ENCODE measurements around the gene AADACL4.

The AADACL4 gene

DNA sequence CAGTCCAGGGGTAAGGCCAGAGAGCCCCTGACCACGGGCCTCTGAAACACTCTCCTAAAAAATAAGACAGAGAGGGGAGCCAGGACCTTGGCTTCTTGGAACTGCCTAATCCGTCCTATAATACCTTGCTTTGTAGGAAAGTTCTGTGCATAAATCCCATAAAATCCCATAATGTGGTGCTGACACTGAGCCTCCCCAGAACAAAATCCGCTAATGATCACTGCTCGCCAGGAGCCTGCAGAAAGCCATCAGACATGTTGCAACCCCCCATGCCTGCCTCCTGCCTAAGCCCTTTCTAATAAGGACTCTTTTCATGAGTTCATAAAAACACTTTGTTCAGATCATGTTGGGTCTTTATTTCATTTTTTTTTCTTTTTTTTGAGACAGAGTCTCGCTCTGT lies 16.6 kb upstream of the AADACL4 start:
- H3K4me3 ChIP-seq (ENCODE audit: control insufficient read depth, low read depth, low read length), result no peak overlapping the region
- TF ChIP-seq, protein P1, sequence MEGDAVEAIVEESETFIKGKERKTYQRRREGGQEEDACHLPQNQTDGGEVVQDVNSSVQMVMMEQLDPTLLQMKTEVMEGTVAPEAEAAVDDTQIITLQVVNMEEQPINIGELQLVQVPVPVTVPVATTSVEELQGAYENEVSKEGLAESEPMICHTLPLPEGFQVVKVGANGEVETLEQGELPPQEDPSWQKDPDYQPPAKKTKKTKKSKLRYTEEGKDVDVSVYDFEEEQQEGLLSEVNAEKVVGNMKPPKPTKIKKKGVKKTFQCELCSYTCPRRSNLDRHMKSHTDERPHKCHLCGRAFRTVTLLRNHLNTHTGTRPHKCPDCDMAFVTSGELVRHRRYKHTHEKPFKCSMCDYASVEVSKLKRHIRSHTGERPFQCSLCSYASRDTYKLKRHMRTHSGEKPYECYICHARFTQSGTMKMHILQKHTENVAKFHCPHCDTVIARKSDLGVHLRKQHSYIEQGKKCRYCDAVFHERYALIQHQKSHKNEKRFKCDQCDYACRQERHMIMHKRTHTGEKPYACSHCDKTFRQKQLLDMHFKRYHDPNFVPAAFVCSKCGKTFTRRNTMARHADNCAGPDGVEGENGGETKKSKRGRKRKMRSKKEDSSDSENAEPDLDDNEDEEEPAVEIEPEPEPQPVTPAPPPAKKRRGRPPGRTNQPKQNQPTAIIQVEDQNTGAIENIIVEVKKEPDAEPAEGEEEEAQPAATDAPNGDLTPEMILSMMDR (conservative IDR thresholded peaks at IDR 0.05; ENCODE audit: control insufficient read depth, insufficient read depth, low read depth, low read length), result no peak

DNA sequence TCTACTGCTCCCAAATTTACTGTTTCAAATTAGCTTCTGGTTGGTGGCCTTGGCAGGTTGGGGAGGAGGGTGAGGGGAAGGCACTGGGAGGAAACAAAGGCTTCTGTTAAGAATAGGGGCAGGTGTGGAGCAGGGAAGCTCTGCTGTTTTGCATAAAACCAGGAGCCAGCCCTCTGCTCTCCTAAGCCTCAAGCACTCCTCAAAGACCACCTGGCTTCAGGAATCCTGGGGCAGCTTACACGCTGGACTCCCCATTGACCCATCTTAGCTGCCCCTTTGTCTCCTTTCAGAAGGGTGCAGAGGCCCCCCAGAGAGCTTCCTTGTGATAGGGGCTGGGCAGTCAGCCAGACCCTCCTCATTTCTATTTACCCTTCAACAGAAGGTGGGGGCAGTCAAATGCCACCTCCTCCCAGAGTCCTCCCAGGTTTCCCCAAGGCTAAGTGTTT lies 14.4 kb upstream of the AADACL4 start:
- no peak overlapping the region for H3K4me3 ChIP-seq (ENCODE audit: control insufficient read depth, low read depth, low read length)
- DNase-seq (ENCODE audit: low read depth), result no peak
- TF ChIP-seq, protein P1 (conservative IDR thresholded peaks at IDR 0.05; ENCODE audit: control insufficient read depth, insufficient read depth, low read depth, low read length), result no peak

More for the DNA sequence above, 16.6 kb upstream of the AADACL4 start:
- DNase-seq (ENCODE audit: low read depth), result no peak

DNA sequence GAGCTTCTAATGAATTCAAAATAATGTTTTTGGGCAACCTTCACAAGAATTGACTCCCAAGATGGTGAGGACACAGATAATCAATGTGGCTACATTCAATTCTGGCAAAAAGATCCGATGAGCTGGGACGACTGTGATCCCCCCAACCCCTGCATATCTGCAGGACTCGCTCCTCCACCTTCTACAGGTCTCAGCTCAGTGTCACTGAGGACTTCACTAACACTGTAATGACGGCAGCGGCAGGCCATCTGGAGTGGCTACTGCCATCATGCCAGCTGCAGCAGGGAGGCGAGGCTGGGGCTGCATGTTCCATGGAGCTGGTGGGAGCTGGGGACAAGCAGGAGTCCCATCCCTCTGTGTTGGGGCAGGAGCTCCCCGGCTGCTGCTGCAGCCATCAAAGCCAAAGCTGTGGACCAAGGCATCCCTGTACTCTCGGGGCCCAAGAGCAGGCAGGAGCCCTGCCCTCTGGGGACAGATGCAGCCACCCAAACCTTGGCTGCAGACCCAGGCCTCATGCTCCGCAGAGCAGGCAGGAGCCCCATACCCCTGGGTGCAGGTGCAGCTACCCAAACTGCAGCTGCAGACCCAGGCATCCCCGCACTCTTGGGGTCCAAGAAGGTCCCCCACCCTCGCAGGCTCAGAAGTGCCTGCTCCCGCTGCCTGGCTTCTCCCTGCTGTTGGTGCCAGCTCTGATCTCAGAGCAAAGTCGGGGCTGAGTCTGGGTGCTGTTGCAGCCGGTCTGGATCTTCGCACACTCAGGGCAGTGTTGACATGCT lies 13.7 kb upstream of the AADACL4 start:
- no peak overlapping the region for H3K4me3 ChIP-seq (ENCODE audit: control insufficient read depth, low read depth, low read length)
- no peak for DNase-seq (ENCODE audit: low read depth)
- TF ChIP-seq, protein P1 (conservative IDR thresholded peaks at IDR 0.05; ENCODE audit: control insufficient read depth, insufficient read depth, low read depth, low read length), result no peak

DNA sequence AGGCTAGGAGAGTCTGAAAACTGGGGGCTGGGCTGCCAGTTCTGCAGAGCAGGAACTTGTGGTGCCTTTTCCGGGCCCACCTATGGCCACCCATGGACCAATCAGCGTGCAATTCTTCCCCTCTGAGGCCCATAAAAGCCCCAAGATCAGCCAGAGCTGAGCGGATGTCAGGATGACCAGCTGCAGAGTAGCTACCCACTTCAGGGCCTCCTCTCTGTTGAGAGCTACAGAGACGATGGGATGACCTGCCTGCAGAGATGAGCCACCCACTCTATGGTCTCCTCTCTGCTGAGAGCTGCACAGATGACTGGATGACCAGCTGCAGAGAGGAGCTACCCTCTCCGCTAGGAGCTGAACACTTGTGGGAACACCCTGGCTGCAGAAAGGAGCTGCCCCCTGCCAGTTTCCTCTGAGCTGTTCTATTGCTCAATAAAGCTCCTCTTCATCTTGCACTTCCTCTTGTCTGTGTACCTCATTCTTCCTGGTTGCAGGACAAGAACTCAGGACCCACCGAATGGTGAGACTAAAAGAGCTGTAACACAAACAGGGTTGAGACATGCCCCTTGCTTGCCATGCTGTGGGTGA lies 12.8 kb upstream of the AADACL4 start:
- peak; percentile 43 for DNase-seq (ENCODE audit: low read depth)
- TF ChIP-seq, protein P1 (conservative IDR thresholded peaks at IDR 0.05; ENCODE audit: control insufficient read depth, insufficient read depth, low read depth, low read length), result no peak
- H3K4me3 ChIP-seq (ENCODE audit: control insufficient read depth, low read depth, low read length), result no peak overlapping the region

DNA sequence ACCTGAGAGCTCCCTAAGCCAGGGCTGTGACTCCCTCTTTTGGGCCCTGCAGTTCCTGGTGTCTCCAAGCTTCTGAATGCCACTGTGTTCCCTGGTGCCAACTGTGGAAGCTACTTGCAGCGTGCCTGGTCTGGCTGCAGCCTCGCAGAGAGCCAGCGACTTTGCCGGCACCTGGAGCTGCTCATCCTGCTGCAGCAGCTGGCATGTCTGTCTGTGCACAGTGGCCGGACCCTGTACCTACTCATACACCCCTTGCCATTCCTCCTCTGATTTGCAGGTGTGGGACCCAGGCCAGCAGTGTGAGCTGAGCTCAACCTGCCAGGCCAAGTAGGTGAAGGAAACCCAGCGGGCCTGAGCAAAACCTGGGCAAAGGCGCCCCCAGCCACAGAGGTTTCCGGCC lies 12.3 kb upstream of the AADACL4 start:
- DNase-seq (ENCODE audit: low read depth), result no peak
- TF ChIP-seq, protein P1 (conservative IDR thresholded peaks at IDR 0.05; ENCODE audit: control insufficient read depth, insufficient read depth, low read depth, low read length), result no peak
- H3K4me3 ChIP-seq (ENCODE audit: control insufficient read depth, low read depth, low read length), result no peak overlapping the region

DNA sequence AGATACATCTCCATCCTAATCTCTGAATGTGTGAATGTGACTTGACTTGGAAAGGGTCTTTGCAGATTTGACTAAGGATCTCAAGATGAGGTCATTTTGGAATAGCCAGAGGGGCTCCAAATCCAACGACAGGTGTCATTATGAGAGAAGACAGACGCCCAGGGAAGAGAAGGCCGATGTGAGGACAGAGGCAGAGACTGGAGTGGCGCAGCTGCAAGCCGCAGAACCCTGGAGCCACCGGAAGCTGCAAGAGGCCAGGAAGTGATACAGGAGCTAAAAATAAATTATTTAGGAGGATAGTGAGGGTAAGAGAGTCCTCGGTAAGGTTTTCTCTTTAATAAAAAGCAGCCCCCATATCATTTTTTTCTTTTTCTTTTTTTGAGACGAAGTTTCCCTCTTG lies 9.7 kb upstream of the AADACL4 start:
- DNase-seq (ENCODE audit: low read depth), result no peak
- TF ChIP-seq, protein P1 (conservative IDR thresholded peaks at IDR 0.05; ENCODE audit: control insufficient read depth, insufficient read depth, low read depth, low read length), result no peak
- no peak overlapping the region for H3K4me3 ChIP-seq (ENCODE audit: control insufficient read depth, low read depth, low read length)
